ENCODE results near the gene CDC42.

CDC42 gene

DNA sequence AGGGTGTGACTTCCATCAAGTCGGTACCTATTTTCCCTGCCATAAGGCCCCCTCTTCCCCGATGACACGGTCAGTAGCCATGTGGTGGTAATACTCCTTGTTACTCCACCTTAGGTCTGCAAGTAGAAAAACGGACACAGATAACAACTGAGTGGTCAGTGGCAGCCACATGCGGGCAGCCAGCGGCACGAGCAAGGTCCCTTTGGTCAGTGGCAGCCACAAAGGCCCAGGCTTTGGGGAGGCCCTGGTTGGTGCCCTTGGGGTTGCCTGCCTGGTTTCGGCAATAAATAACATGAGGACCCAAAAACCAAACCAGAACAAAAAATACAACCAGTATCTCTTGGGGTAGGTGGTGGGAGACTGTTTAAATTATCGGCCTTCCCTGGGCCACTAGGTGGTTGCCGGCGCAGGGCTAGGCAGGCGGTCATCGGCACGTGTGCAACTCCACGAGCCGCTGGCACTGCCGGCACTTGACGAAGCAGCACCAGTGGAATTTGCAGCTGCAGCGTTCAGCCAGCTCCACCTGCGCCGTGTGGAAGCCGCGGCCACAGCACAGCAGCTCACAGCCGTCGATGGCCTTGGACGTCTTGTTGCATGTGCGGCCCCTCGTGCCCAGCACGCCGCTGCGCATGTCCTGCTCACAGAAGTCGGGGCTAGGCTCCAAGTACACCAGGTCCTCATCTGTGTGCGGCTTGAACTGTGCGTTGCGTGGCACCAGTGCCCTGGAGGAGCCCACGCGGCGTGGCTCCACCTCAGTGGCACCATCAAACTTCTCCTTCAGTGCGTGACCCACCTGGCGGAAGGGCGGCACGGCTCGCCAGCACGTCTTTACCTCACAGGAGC, 67.3 kb downstream of the CDC42 start:
- H3K4me3 Mint-ChIP-seq = no peak overlapping the region
- H3K9me3 Mint-ChIP-seq (ENCODE audit: low read depth) = no peaks in the 10 kb centered on the region
- no peaks in the 10 kb centered on the region for H3K27me3 Mint-ChIP-seq
- peaks cover 3% of the 10 kb centered on the region for H3K36me3 Mint-ChIP-seq
- H3K27ac Mint-ChIP-seq = no peak overlapping the region
- peaks cover 5% of the 10 kb centered on the region for H3K4me1 Mint-ChIP-seq (ENCODE audit: low read depth)

DNA sequence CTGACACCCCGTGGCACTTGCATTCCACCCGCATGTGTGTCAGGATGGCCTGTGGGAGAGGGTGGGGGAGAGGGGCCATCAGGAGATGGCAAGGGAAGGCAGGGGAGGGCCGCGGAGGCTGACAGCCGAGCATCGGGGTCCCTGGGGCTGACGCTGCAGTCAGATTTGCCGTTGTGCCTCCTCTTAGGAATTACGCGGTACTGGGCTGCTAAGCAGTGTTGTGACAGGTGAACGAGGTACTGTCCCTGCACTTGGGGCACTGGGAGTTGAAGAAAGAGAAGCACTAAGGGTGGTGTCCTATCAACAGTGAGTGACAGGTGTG, 67.9 kb downstream of the CDC42 start:
- Mint-ChIP-seq H3K27ac (no peak overlapping the region), H3K27me3 (no peaks in the 10 kb centered on the region), H3K4me1 (ENCODE audit: low read depth) (peaks cover 2% of the 10 kb centered on the region), H3K36me3 (peaks cover 3% of the 10 kb centered on the region), H3K4me3 (no peak overlapping the region), H3K9me3 (ENCODE audit: low read depth) (no peaks in the 10 kb centered on the region)

DNA sequence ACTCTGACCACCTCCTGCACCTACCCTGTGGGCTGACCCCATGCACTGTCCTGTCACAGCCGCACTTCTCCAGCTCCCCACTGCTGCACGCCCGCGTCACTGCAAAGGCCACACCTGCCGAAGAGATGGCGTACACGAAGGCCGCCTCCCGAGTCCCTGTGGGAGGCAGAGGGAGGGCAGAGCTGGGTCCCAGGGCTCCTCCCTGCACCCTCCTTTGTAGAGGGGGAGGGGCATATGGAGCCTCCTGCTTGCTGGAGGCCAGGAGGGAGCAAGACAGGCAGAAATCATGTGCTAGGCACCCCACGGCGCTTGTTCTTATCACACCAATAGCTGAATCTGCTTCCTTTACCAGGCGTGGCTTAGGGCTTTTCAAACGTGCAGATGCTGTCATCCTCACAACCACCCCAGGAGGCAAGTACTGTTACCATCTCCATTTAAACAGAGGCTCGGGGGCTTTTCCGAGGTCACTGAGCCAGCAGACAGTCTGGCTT, 69.0 kb downstream of the CDC42 start:
- no peak overlapping the region for H3K27ac Mint-ChIP-seq
- no peaks in the 10 kb centered on the region for H3K27me3 Mint-ChIP-seq
- H3K9me3 Mint-ChIP-seq (ENCODE audit: low read depth) = no peaks in the 10 kb centered on the region
- peaks cover 3% of the 10 kb centered on the region for H3K36me3 Mint-ChIP-seq
- H3K4me3 Mint-ChIP-seq = no peak overlapping the region
- peaks cover 2% of the 10 kb centered on the region for H3K4me1 Mint-ChIP-seq (ENCODE audit: low read depth)

DNA sequence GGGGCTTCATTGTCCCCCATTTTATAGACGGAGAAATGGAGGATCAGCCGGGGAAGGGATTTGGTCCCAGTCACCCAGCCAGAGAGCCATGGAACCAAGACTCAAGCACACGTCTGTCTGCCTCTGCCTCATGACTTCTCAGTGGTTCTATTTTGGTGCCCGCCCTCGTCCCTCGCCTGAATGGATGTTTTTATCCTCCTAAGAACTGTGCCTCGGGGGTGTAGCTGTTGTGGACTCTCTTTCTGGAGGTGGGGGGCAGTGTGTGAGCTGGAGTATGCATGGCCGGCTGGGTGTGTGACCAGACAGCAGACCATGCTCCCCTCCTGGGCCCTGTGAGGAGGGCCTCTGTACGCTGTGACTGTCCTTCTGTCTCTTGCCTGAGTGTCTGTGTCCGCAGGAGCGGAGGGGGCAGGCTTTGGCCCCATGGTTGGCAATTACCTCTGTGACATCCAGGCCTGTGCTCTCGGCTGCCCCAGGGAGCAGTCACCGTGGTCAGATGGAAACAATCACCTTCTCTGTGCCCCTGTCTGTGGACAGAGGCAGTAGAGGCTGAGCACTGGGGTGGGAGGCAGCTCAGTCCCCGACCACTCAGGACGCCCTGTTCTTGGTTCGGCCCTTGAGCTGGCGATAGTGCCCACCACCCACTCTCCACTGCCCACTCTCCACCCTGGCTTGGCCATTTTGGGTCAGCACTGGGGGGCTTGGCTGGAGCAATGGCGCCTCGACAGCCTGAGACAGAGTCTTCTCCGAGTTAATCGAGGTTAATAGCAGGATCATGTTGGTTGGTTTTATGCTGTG, 70.0 kb downstream of the CDC42 start:
- H3K9me3 Mint-ChIP-seq (ENCODE audit: low read depth) = no peaks in the 10 kb centered on the region
- no peaks in the 10 kb centered on the region for H3K27me3 Mint-ChIP-seq
- H3K4me3 Mint-ChIP-seq = no peak overlapping the region
- H3K36me3 Mint-ChIP-seq = peaks cover 3% of the 10 kb centered on the region
- H3K4me1 Mint-ChIP-seq (ENCODE audit: low read depth) = no peaks in the 10 kb centered on the region
- no peak overlapping the region for H3K27ac Mint-ChIP-seq

DNA sequence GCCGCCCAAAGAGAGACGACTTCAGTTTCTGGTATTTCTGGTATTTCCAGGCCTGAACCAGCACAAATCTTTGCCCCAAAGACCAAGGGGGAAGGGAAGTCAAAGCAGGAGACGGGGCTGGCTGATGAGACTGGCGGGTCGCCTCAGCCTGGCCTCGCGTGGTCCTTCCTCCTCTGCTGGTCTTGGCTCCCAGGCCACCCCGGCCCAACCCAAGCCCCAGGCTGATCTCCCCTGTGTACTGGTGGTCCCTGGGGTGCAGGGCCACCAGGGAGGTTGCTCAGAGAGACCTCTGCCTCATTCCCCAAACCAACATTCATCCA, 70.5 kb downstream of the CDC42 start:
- H3K9me3 Mint-ChIP-seq (ENCODE audit: low read depth) = no peaks in the 10 kb centered on the region
- no peak overlapping the region for H3K4me3 Mint-ChIP-seq
- H3K27ac Mint-ChIP-seq = no peak overlapping the region
- no peaks in the 10 kb centered on the region for H3K4me1 Mint-ChIP-seq (ENCODE audit: low read depth)
- peaks cover 3% of the 10 kb centered on the region for H3K36me3 Mint-ChIP-seq
- H3K27me3 Mint-ChIP-seq = no peaks in the 10 kb centered on the region

DNA sequence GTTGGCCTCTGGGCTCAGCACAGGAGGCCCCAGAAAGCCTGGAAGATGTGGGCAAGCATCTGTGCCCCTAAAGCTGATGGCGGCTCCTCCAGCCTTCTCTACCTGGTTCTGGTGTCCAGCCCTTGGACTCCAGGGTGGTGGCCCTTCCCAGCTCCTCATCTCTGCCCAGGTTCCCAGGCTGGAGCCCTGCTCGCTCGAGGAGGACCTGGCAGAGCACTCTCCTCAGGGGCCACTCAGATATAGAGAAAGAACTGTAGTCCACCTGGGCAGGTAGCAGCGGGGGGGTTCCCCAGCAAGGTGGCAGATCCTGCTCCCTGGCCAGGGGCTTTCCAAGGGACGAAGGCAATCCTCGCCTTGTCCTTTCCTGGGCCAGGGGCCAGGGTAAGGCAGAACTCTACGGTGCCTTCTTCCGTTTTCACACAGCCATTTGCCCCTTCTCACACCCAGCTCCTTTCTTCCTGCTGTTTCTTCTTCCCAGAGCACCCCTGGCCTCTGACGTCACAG, 71.4 kb downstream of the CDC42 start:
- Mint-ChIP-seq H3K9me3 (ENCODE audit: low read depth) (no peaks in the 10 kb centered on the region), H3K4me1 (ENCODE audit: low read depth) (no peaks in the 10 kb centered on the region), H3K27ac (no peak overlapping the region), H3K27me3 (no peaks in the 10 kb centered on the region), H3K4me3 (no peak overlapping the region), H3K36me3 (peaks cover 3% of the 10 kb centered on the region)

DNA sequence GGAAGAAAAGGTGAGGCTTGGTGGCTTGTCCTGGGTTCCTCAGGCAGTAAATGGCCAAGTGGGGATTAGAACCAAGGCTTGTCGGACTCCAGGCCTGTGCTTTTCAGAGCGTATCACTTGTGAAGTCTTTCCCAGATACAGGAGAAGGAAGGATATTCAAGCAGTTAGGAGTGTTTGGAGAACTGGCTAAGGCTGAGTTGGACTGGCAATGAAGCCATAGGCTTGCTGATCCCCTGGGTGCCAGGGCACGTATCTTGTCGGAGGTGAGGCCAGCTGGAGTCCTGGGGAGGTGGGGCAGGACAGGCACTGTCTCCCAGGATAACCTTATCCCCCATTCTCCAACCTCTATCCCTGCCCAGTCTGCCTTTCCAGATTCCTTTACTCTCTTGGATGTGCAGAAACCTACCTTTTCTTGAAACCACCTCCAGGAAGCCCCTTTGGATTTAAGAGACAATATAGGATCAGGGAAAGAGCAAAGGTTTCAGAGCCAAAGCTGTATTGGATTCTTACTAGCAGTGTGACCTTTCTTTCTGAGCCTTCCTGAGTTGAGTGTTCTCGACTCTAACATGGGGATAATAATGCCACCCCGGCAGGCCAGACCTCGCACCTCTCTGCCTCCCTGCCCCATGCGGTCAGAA, 72.2 kb downstream of the CDC42 start:
- H3K4me1 Mint-ChIP-seq (ENCODE audit: low read depth) = no peaks in the 10 kb centered on the region
- H3K27me3 Mint-ChIP-seq = no peaks in the 10 kb centered on the region
- H3K36me3 Mint-ChIP-seq = no peaks in the 10 kb centered on the region
- no peak overlapping the region for H3K4me3 Mint-ChIP-seq
- no peaks in the 10 kb centered on the region for H3K9me3 Mint-ChIP-seq (ENCODE audit: low read depth)
- H3K27ac Mint-ChIP-seq = no peak overlapping the region

DNA sequence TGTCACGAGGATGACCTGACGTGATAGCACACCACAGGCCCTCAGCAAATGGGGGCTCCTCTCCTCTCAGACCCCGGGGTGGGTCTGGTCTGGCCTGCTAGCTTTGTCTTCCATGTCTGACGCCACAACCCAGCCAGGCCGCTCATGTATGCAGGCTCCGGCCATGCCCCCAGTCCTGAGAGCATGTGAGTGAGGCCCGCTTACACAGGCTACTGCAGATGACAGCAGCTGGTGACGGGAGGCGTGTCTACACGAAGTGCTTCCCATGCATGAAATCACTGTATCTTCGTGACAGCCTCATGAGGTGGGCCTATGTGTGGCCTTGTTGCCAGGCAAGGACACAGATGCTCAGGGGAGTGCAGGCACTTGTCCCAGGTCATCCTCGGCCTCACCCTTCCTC, 74.0 kb downstream of the CDC42 start:
- no peaks in the 10 kb centered on the region for H3K36me3 Mint-ChIP-seq
- no peak overlapping the region for H3K27ac Mint-ChIP-seq
- no peak overlapping the region for H3K4me3 Mint-ChIP-seq
- H3K9me3 Mint-ChIP-seq (ENCODE audit: low read depth) = no peaks in the 10 kb centered on the region
- no peaks in the 10 kb centered on the region for H3K27me3 Mint-ChIP-seq
- no peaks in the 10 kb centered on the region for H3K4me1 Mint-ChIP-seq (ENCODE audit: low read depth)

DNA sequence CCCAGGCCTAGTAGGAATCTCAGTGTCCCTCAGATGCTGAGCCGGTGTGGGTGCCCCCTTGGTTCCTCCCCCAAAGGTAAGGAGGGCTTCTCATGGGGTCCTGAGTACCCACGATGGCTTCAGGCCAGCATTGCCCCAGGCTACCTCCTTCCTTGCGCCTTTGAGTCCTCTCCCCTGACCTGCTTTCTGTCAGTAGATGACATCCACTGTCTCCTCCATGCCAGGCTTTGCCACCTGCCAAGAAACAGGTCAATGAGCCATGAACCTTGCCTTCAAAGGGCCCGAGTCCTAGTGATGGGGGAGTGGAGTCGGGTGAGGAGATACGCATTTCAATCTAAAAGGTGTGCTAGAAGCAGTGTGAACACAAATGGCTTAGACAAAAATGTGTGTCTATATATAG, 74.7 kb downstream of the CDC42 start:
- Mint-ChIP-seq H3K36me3 (no peaks in the 10 kb centered on the region), H3K27ac (no peak overlapping the region), H3K27me3 (no peaks in the 10 kb centered on the region), H3K4me1 (ENCODE audit: low read depth) (no peaks in the 10 kb centered on the region), H3K4me3 (no peak overlapping the region), H3K9me3 (ENCODE audit: low read depth) (no peaks in the 10 kb centered on the region)

DNA sequence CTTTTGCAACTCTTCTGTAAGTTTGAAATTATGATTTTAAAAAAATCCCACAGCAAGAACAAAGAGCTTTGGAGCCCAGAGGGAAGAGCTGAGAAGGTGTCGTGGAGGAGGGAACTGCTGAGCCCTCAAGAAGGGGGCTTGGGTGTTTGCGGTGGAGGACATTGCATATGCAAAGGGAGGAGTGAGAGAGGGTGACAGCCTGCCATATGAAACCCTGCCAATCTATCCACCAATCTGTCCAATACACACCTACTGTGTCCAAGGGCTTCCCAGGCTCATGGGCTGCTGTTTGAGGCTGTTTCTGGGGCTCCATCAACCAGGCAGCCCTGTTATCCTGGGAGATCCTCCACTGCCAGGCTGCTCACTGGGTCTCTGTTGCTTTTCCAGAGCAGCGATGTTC, 75.2 kb downstream of the CDC42 start:
- Mint-ChIP-seq H3K9me3 (ENCODE audit: low read depth) (no peaks in the 10 kb centered on the region), H3K27ac (no peak overlapping the region), H3K27me3 (no peaks in the 10 kb centered on the region), H3K4me1 (ENCODE audit: low read depth) (no peaks in the 10 kb centered on the region), H3K4me3 (no peak overlapping the region), H3K36me3 (no peaks in the 10 kb centered on the region)

DNA sequence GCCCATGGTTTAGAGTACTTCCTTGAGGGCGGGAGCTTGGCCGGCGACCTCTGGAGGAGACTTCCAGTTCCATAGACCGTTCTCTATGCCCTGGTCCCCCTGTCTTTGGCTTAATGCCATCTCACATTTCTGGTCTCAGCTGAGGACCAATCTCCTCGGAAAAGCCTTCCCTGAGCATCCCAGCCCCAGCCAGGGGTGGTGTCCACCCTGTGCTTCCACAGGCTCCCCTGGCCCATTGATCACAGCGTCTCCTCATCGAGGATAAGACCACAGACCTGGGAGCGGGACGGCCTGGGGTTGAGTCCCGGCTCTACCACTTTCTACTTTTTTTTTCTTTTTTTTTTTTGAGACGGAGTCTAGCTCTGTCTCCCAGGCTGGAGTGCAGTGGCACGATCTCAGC, 75.9 kb downstream of the CDC42 start:
- H3K9me3 Mint-ChIP-seq (ENCODE audit: low read depth) = no peaks in the 10 kb centered on the region
- H3K36me3 Mint-ChIP-seq = no peaks in the 10 kb centered on the region
- no peaks in the 10 kb centered on the region for H3K4me1 Mint-ChIP-seq (ENCODE audit: low read depth)
- H3K4me3 Mint-ChIP-seq = no peak overlapping the region
- no peaks in the 10 kb centered on the region for H3K27me3 Mint-ChIP-seq
- H3K27ac Mint-ChIP-seq = no peak overlapping the region

DNA sequence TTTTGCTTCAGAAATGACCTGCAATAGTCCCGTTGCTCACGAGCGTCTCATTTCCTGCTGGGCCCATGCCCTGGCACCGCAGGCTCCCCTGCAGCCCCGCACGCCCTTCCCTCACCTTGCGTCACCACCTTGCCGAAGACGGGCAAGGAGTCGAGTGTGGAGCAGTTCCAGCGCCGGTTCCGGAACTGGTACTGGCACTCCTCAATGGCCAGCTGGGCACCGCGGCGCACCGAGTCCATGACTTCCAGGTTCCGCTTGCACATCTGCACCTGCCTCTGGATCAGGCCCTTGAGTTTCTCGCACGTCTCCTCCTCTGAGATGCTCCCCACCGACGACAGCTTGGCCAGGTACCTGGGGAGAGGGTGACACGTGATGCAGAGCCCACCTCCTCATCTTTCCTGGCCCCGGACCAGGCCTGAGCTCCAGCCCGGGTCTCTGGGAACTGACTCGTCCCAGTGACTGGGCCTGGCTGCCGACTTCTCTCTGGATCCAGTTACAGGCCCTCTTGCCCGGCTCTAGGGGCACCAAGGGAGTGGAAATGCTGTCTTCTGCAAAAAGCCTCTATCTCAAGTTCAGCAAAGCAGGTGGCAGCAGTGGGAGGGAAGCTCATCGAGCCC, 77.1 kb downstream of the CDC42 start:
- H3K27ac Mint-ChIP-seq = no peak overlapping the region
- H3K4me1 Mint-ChIP-seq (ENCODE audit: low read depth) = no peaks in the 10 kb centered on the region
- no peak overlapping the region for H3K4me3 Mint-ChIP-seq
- no peaks in the 10 kb centered on the region for H3K9me3 Mint-ChIP-seq (ENCODE audit: low read depth)
- H3K27me3 Mint-ChIP-seq = no peaks in the 10 kb centered on the region
- H3K36me3 Mint-ChIP-seq = no peaks in the 10 kb centered on the region

DNA sequence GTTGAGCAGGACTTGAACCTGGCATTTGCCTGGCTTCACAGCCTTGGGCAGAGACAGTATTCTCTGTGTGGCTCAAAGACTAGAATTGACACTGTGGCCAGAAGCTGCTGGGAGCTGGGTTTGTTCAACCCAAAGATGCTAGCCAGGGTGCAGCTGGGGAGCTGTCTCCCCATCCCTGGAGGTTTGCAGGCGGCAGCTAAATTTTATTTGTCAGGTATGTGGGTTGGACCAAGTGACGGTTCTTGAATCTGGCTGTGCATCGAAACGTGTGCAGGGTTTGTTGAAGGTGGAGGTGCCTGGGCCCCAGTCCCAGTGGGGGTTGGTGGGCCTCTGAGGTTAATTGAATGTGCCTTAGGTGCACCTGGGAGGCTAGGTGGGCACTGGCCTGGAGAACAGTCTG, 78.6 kb downstream of the CDC42 start:
- H3K9me3 Mint-ChIP-seq (ENCODE audit: low read depth) = no peaks in the 10 kb centered on the region
- H3K4me3 Mint-ChIP-seq = no peak overlapping the region
- H3K4me1 Mint-ChIP-seq (ENCODE audit: low read depth) = no peaks in the 10 kb centered on the region
- H3K27me3 Mint-ChIP-seq = peaks cover 4% of the 10 kb centered on the region
- no peaks in the 10 kb centered on the region for H3K36me3 Mint-ChIP-seq
- no peak overlapping the region for H3K27ac Mint-ChIP-seq

DNA sequence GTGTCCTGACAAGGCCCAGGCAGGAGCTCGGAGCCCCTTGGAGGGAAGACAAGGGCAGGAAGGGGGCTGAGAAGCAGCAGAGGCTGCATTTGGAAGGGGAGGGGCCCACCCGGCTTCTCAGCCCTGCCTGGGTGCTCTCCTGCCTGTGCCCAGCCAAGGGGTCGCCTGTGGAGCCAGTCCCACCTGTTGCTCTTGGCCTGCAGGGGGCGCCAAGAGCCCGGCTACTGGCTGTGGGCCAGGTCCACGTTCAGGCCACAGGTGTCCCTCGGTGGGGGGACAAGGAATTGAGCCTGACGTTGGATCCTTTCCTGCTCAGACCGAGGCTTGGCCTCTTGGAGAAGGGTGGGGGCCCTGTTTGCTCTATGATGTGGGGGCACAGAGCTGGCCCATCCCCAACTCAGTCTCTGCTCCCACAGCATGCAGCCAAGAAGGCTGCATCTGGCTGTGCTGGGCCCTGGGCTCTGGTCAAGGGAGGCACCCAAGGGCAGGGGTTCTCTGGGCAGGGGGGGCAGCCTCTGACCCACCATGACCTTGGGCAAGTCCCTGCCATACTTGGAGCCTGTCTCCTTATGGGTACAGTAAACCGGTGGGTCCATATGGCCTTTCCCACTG, 79.5 kb downstream of the CDC42 start:
- H3K4me1 Mint-ChIP-seq (ENCODE audit: low read depth) = no peaks in the 10 kb centered on the region
- H3K27me3 Mint-ChIP-seq = peaks cover 4% of the 10 kb centered on the region
- H3K27ac Mint-ChIP-seq = no peak overlapping the region
- no peaks in the 10 kb centered on the region for H3K9me3 Mint-ChIP-seq (ENCODE audit: low read depth)
- no peak overlapping the region for H3K4me3 Mint-ChIP-seq
- no peaks in the 10 kb centered on the region for H3K36me3 Mint-ChIP-seq

Data from activated naive CD8-positive, alpha-beta T cell (primary cell).